ENCODE measurements around the gene CDH10.

The CDH10 gene

GRCh38 chr5:24475101-24475500 is 169.7 kb downstream of the CDH10 start:
- FAIRE-seq: no peak

GRCh38 chr5:24474685-24475084 is 170.1 kb downstream of the CDH10 start:
- no peak for FAIRE-seq

GRCh38 chr5:24472518-24472917 is 172.3 kb downstream of the CDH10 start:
- FAIRE-seq: no peak

GRCh38 chr5:24444414-24444813 is 200.4 kb downstream of the CDH10 start:
- FAIRE-seq: no peak

- FAIRE-seq: no peak
Measured at GRCh38 chr5:24439465-24439864, 205.3 kb downstream of the CDH10 start.

Data from TTC549 (cell line).